ENCODE measurements around the gene USP48.

DNA sequence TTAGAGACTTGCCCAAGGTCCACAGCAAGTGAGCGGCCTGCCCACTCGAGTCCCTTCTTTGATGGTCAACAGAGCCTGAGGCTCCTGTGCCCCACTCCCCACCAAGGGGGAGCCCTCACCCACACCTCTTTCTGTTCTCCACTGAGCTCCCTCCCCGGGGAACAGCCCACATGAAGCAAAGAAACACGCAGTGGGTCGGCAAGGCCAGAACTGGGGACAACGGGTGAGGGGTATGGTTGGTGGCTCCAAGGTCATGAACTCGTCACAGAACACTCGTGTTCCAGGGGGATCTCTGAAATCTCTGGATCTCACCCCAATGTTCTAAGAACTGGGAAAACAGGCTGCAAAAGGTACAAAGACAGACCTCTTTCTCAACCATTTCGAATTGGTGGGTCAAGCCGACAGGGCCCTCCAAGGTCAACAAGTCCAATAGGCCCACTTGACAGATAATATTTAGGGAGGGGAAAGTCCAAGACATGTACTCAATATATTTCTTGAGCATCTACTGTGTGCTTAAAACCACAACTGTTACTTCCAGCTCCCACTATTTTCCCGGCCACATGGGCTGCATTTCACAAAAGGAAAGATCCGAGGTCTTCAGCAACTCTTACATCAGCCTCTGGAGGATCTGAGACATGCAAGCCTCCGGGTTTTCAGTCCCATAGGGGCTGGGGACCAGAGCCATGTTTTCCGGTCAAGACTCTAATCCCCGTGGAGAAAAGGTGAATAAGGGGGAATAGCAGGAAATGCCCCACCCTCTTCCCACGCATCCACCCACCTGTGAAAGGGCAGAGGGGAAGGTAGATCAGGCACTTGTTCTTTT is 112.7 kb downstream of the USP48 start:
- TF ChIP-seq POLR2A (IDR thresholded peaks at IDR 0.05), result no peak
- TF ChIP-seq, protein P1, sequence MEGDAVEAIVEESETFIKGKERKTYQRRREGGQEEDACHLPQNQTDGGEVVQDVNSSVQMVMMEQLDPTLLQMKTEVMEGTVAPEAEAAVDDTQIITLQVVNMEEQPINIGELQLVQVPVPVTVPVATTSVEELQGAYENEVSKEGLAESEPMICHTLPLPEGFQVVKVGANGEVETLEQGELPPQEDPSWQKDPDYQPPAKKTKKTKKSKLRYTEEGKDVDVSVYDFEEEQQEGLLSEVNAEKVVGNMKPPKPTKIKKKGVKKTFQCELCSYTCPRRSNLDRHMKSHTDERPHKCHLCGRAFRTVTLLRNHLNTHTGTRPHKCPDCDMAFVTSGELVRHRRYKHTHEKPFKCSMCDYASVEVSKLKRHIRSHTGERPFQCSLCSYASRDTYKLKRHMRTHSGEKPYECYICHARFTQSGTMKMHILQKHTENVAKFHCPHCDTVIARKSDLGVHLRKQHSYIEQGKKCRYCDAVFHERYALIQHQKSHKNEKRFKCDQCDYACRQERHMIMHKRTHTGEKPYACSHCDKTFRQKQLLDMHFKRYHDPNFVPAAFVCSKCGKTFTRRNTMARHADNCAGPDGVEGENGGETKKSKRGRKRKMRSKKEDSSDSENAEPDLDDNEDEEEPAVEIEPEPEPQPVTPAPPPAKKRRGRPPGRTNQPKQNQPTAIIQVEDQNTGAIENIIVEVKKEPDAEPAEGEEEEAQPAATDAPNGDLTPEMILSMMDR (IDR thresholded peaks at IDR 0.05), result no peak
- TF ChIP-seq POLR2AphosphoS5 (IDR thresholded peaks at IDR 0.05), result no peak

Measured in breast epithelium (tissue), 3 donors.